ENCODE results near the gene CTDNEP1.

Gene CTDNEP1

DNA sequence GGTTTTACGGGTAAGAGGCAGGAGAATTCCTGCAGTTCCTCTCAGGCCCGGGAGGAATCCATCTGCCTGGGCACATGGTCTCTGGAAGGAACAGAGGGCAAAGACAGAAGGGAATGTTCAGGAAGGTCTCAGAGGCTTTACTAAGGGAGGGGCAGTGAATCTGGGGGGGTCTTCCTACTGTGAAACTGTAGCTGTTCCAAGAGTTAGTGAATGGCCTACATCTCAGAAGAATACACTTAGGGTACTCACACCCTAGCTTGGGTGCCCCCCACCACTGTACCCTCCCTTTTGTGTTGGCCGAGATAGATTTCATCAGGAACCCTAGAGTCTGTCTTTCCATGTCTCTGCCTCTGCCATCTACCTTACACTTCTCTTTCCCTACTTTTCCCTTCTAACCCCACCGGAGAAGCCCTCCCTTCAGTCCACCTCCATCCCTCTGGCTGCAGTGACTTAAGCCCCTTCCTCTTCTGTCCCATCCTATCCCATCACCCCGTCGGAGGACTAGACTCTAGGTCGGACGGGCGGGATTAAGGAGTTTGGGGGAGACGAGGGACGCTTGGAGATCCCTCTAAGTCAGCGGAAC is 32.2 kb downstream of the CTDNEP1 start:
- DNase-seq (ENCODE audit: extremely low spot score, insufficient read length, low read depth) (no peak), FAIRE-seq (peak; percentile 5)

DNA sequence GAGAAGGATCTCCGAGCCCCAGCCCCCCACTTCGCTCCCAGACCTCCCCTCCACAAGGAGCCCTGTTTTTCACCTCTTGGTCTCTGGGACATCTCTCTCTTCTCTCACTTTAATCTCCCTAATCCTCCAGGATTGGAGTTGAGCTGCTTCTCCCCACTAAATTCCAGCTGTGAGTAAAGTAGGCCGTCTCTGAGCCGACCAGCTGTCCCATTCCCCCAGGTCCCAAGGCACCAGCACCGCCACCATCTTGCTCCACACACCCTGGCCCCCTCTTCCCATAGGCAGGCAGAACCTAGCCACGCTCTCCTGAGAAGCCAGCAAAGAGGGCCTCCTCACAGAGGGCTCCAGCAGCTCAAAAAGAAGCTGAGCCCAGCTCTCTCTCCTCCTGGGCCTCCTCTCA is 32.8 kb downstream of the CTDNEP1 start:
- no peak for FAIRE-seq
- no peak for DNase-seq (ENCODE audit: extremely low spot score, insufficient read length, low read depth)

DNA sequence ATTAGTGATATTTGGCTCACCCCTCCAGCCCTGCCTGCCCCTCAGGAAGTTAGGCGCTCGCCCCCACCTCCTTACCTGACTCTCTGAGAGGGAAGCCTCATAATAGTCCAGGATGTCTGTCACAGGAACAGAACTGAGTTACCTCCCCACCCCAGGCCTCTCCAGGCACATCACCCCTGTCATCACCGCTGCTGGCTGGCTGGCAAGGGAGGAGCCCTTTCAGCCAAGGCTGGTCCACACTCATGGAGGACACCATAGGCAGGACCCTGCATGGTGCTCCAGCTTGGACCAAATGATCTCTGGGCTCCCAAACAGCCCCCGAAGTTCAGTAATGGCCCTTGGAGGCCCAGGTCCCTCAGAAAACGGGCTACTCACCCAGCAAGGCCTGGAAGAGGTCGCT is 33.4 kb downstream of the CTDNEP1 start:
- FAIRE-seq (no peak), DNase-seq (ENCODE audit: extremely low spot score, insufficient read length, low read depth) (no peak)

DNA sequence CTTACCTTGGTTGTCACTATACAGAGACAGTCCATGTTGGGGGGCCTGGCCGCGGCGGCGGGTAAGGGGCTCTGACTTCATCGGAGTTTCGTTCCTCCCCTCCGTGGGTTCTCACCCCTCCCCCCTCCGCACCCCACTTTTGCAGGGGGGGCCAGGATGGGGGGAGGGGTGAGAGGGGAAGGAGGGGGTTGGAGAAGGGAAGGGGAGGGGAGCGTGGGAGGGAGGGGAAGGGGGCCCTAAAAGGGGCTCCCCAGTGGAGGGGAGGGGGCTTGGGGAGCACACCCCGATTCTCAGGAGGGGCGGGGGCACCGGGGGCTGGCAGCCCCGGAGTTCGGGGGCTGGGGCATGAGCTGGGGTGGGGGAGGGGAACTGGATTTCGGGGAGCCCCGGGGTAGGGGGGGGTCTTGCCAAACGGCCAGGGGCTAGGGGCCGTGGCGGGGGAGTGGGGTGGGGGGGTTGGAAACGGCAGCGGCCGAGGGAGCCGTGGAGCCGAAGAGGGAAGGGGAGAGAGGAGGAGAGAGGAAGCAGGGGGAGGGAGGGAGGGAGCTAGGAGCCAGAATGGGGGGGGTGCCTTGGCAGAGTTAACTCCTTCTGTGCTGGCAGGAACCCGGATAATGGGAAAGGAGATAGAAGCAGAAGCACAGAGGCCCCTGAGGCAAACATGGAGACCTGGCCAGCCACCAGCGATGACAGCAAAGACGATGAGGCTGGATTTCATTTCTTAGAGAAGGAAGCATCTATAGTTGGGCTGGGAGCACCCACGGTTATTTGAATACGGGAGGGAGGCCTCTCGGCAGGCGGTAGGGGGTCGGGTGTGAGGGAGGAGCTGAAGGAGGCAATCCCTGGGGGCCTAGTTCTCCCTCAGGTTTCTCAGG is 34.2 kb downstream of the CTDNEP1 start:
- FAIRE-seq (no peak), DNase-seq (ENCODE audit: extremely low spot score, insufficient read length, low read depth) (no peak)

DNA sequence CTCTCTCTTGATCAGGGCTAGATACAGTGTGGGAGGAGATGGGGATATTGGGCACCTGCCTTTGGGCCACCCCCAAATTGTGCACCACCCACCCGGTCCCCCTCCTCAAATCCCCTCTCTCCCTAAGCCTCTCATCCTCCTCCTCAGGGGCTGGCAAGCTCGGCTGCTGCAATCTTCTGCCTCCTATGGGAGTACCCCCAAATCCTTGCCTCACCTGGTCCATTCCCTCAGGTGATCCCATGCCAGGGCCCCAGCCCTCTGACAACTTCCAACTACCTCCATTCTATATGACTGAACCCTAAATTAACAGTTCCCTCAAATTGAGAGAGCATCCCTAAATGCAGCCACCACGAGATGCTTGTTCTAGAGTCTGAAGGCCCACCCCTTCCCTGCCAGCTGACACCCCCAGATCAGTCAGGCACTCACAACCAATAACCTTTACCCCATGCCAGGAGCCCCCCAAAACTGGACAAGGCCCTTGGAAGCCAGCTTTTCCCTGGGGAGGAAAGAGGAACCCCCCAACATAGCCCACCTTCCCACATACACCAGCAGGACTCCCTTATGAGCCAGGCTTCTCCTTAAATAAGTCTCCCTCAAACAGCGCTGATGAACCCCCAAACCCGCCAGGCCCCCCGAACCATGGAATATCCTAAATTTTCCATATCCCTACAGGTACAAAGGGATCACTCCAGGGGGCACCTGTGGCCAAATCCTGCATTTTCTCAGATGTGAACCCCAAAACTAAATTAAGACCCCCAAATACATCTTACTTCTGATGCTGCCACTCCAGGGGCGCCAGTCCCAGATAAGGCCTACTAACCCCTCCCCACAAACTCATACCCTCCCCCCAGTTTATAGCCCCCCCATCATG is 35.1 kb downstream of the CTDNEP1 start:
- DNase-seq (ENCODE audit: extremely low spot score, insufficient read length, low read depth) (no peak), FAIRE-seq (no peak)

DNA sequence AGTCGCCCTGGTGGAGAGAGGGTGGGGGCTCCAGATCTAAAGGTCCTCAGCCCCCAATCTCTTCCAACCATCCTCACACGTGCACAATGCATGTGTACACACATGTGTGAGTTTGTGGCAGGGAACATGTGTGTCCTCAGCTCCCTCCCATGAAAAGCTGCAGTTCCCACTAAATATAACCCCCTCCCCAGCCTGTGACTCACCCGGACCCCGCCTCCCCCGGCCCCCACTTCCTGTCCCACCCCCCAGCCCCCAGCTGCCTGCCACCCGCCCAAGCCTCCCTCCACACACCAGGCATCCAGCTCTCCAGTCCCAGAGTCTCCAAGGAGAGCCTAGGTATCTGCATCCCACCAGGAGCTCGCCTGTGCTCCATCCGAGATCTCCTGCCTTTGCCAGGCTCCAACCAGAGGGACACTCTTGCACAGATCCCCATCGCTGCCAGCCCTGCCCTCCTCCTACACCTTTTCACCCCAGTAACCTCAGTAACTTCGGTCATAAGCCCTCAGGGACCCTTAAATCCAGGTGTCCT is 35.8 kb downstream of the CTDNEP1 start:
- FAIRE-seq (no peak), DNase-seq (ENCODE audit: extremely low spot score, insufficient read length, low read depth) (no peak)

DNA sequence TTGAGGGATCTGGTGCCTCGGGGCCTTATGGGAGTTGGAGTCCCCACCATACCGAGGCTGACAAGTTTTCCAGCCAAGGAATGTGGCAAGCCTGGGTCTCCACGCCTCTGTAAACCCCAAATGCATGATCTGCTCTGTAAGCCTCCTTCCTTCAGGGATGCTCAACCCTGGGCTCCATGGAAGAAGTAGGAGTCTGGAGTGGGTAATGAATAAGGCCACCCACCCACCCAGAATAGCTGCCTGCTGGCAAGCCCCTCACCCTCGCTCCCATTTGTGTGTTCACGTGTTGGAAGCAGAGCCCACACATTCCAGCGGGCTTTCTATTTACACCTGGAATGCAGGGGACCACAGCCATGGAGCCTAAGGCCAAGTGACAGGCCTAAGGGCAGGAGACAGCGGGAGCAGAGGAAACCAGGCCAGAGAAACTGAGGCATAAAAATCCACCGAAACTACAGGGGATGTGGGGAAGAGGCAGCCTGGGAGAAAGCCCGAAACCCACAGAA is 36.3 kb downstream of the CTDNEP1 start:
- FAIRE-seq (no peak), DNase-seq (ENCODE audit: extremely low spot score, insufficient read length, low read depth) (no peak)

DNA sequence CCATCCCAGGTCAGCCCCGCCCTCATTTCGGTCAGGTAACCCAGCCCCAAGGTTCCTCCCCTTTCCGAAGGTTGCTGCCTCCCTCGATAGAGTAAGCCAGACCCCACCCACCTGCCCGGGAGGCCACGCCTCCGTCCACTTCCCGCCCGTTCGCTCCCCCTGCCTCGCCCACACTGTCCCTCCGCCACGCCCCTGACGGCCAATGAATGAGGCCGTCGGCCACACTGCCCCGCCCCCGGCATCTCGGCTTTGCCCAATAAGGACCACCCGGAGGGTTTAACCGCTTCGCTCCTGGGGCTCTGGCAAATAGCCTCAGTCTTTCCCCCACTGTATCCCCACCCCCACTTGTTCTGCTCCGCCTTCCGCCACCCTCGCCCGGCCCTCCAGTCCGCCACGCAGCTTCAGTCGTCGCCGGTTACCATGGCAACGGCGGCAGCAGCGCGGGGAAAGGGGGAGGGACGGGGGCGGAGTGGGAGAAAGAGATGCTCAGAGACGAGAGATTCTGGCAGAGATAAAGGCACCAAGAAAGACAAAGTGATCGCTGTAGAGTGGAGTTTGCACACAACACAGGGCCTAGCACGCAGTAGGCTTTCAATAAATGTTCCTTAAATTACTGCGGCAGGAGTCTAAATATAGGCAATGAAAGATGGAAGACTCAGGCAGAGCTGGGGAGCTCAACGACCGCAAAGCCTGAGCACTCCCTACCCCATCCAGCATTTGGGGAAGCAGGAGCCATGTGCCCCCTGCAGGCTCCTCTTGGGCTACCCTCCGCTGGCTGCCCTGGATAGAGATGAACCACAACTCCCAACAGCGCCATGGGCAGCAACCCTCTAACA is 37.0 kb downstream of the CTDNEP1 start:
- peak; percentile 96 for DNase-seq (ENCODE audit: extremely low spot score, insufficient read length, low read depth)
- FAIRE-seq = peak; percentile 100

DNA sequence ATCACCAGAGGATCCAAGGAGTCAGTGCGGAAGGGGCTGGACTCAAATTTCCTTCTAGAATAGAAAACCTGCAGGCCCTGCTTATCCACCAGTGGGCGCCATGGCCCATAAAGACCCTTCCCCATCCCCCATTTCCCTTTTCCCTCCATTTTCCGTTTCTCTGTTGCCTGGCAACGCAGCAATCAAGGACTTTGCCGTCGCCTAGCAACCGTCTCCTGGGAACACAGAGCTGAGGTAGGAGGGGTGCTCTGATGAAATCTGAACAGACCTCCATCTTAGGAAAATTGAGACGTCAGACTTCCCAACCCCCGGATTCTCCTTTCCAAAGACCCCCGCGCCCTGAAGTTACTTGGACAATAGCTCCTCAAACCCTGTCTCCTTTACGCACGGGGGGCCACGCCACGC is 37.6 kb downstream of the CTDNEP1 start:
- no peak for FAIRE-seq
- DNase-seq (ENCODE audit: extremely low spot score, insufficient read length, low read depth) = no peak

DNA sequence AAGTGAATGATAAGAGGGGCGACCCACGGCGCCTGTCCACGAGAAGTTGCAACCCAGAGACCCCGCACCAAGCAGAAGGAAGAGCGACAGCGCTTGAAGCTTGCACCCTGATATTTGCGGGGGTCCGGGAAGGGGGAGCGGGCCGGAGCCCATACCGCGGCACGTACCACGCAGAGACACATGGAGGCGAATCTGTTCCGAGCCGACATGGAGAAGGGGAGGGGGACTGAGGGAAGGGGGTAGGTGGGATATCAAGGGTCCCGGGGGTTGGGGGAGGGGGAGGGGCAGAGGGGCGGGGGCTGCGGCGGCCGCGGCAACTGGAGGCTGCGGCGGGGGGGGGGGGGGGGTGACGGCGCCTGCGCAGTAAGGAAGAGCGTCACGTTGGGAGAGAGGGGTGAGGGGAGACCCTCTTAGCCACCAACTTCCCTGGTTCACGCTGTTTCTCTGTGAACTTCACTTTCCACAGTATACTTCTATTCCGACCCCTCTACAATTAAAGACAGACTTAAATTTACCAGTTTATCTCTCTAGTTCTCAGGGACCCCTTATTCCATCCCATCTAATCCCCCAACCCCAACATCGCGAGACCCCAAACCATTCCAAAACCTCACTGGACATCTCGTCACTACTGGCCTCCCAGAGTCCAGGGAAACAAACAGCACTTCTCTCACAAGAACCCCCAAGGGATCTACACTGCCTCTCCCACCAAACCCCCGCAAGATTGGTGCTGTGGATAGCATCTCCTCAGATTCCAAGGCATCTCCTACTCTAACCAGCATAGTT is 39.9 kb downstream of the CTDNEP1 start:
- no peak for DNase-seq (ENCODE audit: extremely low spot score, insufficient read length, low read depth)
- FAIRE-seq = no peak

DNA sequence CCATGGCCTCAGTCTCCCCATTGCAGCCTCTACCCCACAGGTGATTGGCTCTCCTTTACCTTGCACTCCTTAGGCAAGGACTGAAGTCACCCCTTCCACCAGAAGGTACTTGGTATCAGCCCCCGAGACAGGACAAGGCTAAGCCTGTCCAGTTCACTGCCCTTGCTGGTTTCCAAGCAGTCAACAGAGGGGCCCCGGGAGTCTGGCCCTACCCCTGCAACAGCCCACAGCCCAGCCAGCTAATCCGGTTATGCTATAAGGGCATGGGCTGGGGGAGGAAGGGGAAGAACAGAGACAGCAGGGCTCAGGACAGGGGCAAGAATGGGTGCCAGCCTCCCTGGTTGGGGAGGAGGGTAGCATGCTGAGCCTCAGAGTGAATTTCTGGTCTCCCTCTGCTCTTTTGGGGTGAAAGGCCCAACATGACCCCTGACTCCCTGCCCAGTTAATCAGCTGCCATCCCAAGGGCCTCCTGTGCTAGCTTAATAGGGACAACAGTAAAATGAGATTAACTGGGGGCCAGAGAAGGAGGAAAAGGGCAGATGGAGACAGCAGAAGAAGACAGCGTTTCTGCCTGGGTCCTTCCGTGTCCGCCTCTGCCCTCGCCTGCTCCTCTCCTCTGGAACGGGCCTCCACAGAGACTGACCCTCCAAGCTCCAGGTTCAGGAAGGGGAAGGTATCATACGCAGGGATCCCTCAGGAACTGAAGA is 42.6 kb downstream of the CTDNEP1 start:
- no peak for DNase-seq (ENCODE audit: extremely low spot score, insufficient read length, low read depth)

DNA sequence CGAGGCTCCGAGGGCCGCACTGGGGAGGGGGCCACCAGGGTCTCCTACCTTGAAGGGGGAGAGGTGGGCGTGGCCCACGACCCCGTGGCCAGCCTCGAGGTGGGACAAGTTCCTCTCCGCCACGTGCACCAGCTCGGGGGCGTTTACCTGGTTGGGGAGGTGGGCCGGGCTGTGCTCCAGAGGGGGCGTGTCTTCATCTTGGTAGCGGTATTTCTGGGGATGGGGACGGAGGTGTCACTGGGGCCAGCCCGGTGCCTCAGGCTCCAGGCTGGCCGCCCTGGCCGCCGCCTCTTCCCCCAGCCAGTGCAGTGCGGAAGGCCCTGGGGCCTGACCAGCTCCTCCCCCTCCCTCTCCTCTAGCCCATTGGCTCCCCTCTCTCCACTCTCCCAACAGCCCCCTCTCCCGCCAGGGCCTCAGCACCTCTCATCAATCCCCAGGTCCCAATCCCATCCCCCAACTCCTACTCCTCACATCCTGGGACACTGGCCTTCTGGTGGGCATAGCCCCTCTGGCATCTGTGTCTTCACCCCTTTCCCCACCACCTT is 43.4 kb downstream of the CTDNEP1 start:
- FAIRE-seq = no peak
- DNase-seq (ENCODE audit: extremely low spot score, insufficient read length, low read depth) = no peak

More for the DNA sequence above, 42.6 kb downstream of the CTDNEP1 start:
- FAIRE-seq = no peak

DNA sequence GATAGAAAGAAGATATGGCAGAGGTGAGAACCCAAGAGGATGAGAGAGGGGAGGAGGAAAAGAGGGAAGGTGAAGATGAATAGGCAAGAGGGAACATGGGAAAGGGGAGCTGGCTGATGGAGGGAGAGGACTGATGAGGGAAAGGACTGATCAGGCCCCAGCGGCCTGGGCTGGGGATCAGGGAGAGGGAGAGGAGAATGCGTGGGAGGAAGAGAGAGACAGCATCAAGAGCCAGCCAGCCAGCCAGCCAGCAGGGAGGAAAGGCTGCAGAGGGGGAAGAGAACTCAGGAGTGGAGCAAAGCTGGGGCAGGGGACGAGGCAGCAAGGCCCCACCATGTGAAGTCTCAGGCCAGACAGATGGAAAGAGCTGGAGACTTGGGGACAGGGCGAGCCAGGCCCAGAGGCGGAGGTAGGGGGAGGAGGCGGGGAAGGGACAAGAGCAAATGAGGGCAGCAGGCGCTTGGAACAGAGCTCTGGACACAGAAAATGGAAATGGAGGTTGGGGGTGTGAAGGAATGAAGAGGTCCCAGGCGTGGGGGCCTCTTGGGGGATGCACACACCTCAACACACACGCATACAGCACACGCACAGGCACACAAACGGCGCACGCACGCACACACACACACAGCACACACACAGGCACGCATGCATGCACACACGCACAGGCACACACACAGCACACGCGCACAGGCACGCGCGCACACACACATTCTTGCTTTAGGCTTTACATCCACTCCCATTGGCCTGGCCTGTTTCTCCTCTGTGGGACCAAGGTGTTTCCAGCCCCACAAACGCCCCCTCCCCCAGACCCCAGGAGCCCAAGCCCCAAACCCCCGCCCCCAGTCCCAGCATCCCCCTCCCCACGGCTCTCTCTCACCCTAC is 44.2 kb downstream of the CTDNEP1 start:
- FAIRE-seq (no peak), DNase-seq (ENCODE audit: extremely low spot score, insufficient read length, low read depth) (no peak)

DNA sequence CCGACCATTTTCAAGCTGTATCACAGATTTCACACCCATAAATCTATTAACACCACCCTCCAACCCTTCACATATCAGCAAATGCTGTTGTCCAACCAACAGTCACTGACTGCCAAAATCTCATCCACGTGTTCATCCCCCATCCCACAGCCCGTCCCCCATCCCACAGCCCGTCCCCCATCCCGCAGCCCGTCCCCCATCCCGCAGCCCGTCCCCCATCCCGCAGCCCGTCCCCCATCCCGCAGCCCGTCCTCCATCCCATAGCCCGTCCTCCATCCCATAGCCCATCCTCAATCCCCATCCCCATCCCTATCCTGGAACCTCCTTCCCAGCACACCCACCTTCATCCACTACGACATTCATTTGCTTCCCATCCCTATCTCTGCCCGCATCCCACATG is 46.0 kb downstream of the CTDNEP1 start:
- FAIRE-seq (no peak), DNase-seq (ENCODE audit: extremely low spot score, insufficient read length, low read depth) (no peak)

DNA sequence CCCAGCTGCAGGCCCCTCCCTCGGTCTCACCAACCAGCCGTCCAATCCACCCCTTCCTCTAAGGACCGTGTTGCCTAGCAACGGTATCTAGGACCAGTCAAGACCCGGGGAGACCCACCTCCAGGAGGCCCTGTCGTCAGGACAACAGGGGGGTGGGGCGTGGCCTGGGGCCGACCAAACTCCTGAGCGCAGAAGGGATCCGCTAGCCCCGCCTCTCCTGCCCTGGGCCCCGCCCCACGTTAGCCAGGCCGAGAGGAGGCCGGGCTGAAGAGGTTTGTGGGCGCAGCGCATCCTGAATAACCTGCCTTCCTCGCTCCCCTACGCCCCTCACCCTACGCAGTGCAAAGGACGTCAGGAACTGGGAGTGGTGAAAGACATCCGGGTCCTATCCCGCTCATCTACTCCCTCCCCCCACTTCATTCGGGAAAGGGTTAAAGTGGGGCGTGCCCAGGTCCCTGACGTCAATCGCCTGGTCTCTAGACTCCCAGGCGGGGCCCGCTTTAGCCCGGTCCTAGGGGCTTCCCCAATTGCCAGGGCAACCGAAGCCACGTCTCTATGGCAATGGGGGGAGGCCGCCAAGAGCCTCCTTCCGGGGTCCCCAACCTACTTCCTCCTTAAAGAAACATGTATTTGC is 46.6 kb downstream of the CTDNEP1 start:
- DNase-seq (ENCODE audit: extremely low spot score, insufficient read length, low read depth) (peak; percentile 94), FAIRE-seq (peak; percentile 96)

DNA sequence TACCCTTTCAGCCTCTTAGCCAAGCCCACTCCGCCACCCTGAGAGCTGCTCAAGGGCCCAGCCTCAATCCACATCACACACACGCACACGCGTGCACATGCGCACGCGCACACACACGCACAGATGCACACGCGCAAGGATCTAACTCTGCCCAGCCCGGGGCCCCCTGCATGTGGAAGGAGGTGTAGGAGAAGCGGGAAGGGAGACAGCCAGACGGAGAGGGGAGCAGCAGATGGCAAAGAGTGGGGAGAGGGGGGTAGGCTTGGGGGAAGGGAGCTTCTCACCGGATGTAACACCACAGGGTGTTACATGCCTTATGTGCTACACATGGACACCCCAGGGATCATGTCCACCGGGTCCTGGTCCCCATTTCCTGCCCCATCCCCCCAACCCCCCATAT is 47.2 kb downstream of the CTDNEP1 start:
- FAIRE-seq = no peak

More for the DNA sequence above, 47.2 kb downstream of the CTDNEP1 start:
- DNase-seq (ENCODE audit: extremely low spot score, insufficient read length, low read depth) = no peak

Data from GM18507 (cell line).